Measurements from ENCODE around the gene SLC27A6.

The SLC27A6 gene

GRCh38 chr5:128966375-128966774 lies 1.1 kb downstream of the SLC27A6 start:
- Mint-ChIP-seq H3K27me3 (peaks cover 39% of the 10 kb centered on the region), H3K4me3 (no peak overlapping the region), H3K4me1 (ENCODE audit: low read depth) (peaks cover 2% of the 10 kb centered on the region), H3K36me3 (ENCODE audit: low read depth) (no peaks in the 10 kb centered on the region), H3K27ac (no peak overlapping the region), H3K9me3 (peaks cover 1% of the 10 kb centered on the region)
- no peak for DNase-seq

GRCh38 chr5:128966846-128967245 lies 1.6 kb downstream of the SLC27A6 start:
- DNase-seq = no peak
- H3K27me3 Mint-ChIP-seq = peaks cover 43% of the 10 kb centered on the region
- no peaks in the 10 kb centered on the region for H3K36me3 Mint-ChIP-seq (ENCODE audit: low read depth)
- peaks cover 3% of the 10 kb centered on the region for H3K9me3 Mint-ChIP-seq
- H3K27ac Mint-ChIP-seq = no peak overlapping the region
- H3K4me1 Mint-ChIP-seq (ENCODE audit: low read depth) = peaks cover 2% of the 10 kb centered on the region
- H3K4me3 Mint-ChIP-seq = no peak overlapping the region

GRCh38 chr5:128973244-128973643 lies 8.0 kb downstream of the SLC27A6 start:
- Mint-ChIP-seq H3K27me3 (peaks cover 27% of the 10 kb centered on the region), H3K4me1 (ENCODE audit: low read depth) (no peaks in the 10 kb centered on the region), H3K27ac (no peak overlapping the region), H3K36me3 (ENCODE audit: low read depth) (no peaks in the 10 kb centered on the region), H3K4me3 (no peak overlapping the region), H3K9me3 (peaks cover 3% of the 10 kb centered on the region)
- DNase-seq = no peak

- DNase-seq = no peak
- Mint-ChIP-seq H3K27me3 (peaks cover 27% of the 10 kb centered on the region), H3K4me1 (ENCODE audit: low read depth) (no peaks in the 10 kb centered on the region), H3K27ac (no peak overlapping the region), H3K4me3 (no peak overlapping the region), H3K9me3 (peaks cover 3% of the 10 kb centered on the region), H3K36me3 (ENCODE audit: low read depth) (no peaks in the 10 kb centered on the region)
These were observed 9.3 kb downstream of the SLC27A6 start for GRCh38 chr5:128974567-128974966.

GRCh38 chr5:128979761-128980160 lies 14.5 kb downstream of the SLC27A6 start:
- Mint-ChIP-seq H3K36me3 (ENCODE audit: low read depth) (no peaks in the 10 kb centered on the region), H3K4me1 (ENCODE audit: low read depth) (no peaks in the 10 kb centered on the region), H3K4me3 (no peak overlapping the region), H3K27ac (no peak overlapping the region), H3K27me3 (peaks cover 10% of the 10 kb centered on the region), H3K9me3 (no peaks in the 10 kb centered on the region)
- DNase-seq = no peak

GRCh38 chr5:128980917-128981316 lies 15.6 kb downstream of the SLC27A6 start:
- Mint-ChIP-seq H3K4me1 (ENCODE audit: low read depth) (no peaks in the 10 kb centered on the region), H3K36me3 (ENCODE audit: low read depth) (no peaks in the 10 kb centered on the region), H3K27me3 (peaks cover 4% of the 10 kb centered on the region), H3K27ac (no peak overlapping the region), H3K4me3 (no peak overlapping the region), H3K9me3 (no peaks in the 10 kb centered on the region)
- no peak for DNase-seq

- Mint-ChIP-seq H3K27me3 (peaks cover 3% of the 10 kb centered on the region), H3K36me3 (ENCODE audit: low read depth) (no peaks in the 10 kb centered on the region), H3K9me3 (no peaks in the 10 kb centered on the region), H3K4me3 (no peak overlapping the region), H3K4me1 (ENCODE audit: low read depth) (no peaks in the 10 kb centered on the region), H3K27ac (no peak overlapping the region)
- no peak for DNase-seq
These were observed 19.2 kb downstream of the SLC27A6 start for GRCh38 chr5:128984480-128984879.

GRCh38 chr5:128988476-128988875 lies 23.2 kb downstream of the SLC27A6 start:
- Mint-ChIP-seq H3K36me3 (ENCODE audit: low read depth) (no peaks in the 10 kb centered on the region), H3K27ac (no peak overlapping the region), H3K4me1 (ENCODE audit: low read depth) (no peaks in the 10 kb centered on the region), H3K27me3 (peaks cover 3% of the 10 kb centered on the region), H3K9me3 (no peaks in the 10 kb centered on the region), H3K4me3 (no peak overlapping the region)
- DNase-seq = no peak

GRCh38 chr5:129001841-129002526 lies 36.7 kb downstream of the SLC27A6 start:
- no peak overlapping the region for H3K4me3 Mint-ChIP-seq
- no peaks in the 10 kb centered on the region for H3K27me3 Mint-ChIP-seq
- DNase-seq = no peak
- H3K9me3 Mint-ChIP-seq = no peaks in the 10 kb centered on the region
- no peaks in the 10 kb centered on the region for H3K36me3 Mint-ChIP-seq (ENCODE audit: low read depth)
- H3K27ac Mint-ChIP-seq = no peak overlapping the region
- H3K4me1 Mint-ChIP-seq (ENCODE audit: low read depth) = peaks cover 1% of the 10 kb centered on the region

- no peaks in the 10 kb centered on the region for H3K9me3 Mint-ChIP-seq
- no peaks in the 10 kb centered on the region for H3K27me3 Mint-ChIP-seq
- peaks cover 1% of the 10 kb centered on the region for H3K4me1 Mint-ChIP-seq (ENCODE audit: low read depth)
- H3K27ac Mint-ChIP-seq = no peak overlapping the region
- no peak overlapping the region for H3K4me3 Mint-ChIP-seq
- no peak for DNase-seq
- H3K36me3 Mint-ChIP-seq (ENCODE audit: low read depth) = no peaks in the 10 kb centered on the region
These were observed 37.2 kb downstream of the SLC27A6 start for GRCh38 chr5:129002527-129002842.

- Mint-ChIP-seq H3K4me1 (ENCODE audit: low read depth) (peaks cover 1% of the 10 kb centered on the region), H3K9me3 (no peaks in the 10 kb centered on the region), H3K36me3 (ENCODE audit: low read depth) (no peaks in the 10 kb centered on the region), H3K4me3 (no peak overlapping the region), H3K27me3 (no peaks in the 10 kb centered on the region), H3K27ac (no peak overlapping the region)
- no peak for DNase-seq
These were observed 37.9 kb downstream of the SLC27A6 start for GRCh38 chr5:129003232-129003631.

GRCh38 chr5:129014185-129014584 lies 48.9 kb downstream of the SLC27A6 start:
- DNase-seq = no peak
- Mint-ChIP-seq H3K4me3 (no peak overlapping the region), H3K27ac (no peak overlapping the region), H3K27me3 (peaks cover 6% of the 10 kb centered on the region), H3K9me3 (no peaks in the 10 kb centered on the region), H3K4me1 (ENCODE audit: low read depth) (no peaks in the 10 kb centered on the region), H3K36me3 (ENCODE audit: low read depth) (no peaks in the 10 kb centered on the region)

- H3K27me3 Mint-ChIP-seq = peaks cover 6% of the 10 kb centered on the region
- DNase-seq = no peak
- H3K36me3 Mint-ChIP-seq (ENCODE audit: low read depth) = no peaks in the 10 kb centered on the region
- no peak overlapping the region for H3K27ac Mint-ChIP-seq
- H3K9me3 Mint-ChIP-seq = no peaks in the 10 kb centered on the region
- H3K4me3 Mint-ChIP-seq = no peak overlapping the region
- H3K4me1 Mint-ChIP-seq (ENCODE audit: low read depth) = no peaks in the 10 kb centered on the region
These were observed 53.5 kb downstream of the SLC27A6 start for GRCh38 chr5:129018837-129019236.

- DNase-seq = no peak
- no peaks in the 10 kb centered on the region for H3K36me3 Mint-ChIP-seq (ENCODE audit: low read depth)
- no peak overlapping the region for H3K27ac Mint-ChIP-seq
- H3K9me3 Mint-ChIP-seq = no peaks in the 10 kb centered on the region
- H3K4me3 Mint-ChIP-seq = no peak overlapping the region
- peaks cover 6% of the 10 kb centered on the region for H3K27me3 Mint-ChIP-seq
- no peaks in the 10 kb centered on the region for H3K4me1 Mint-ChIP-seq (ENCODE audit: low read depth)
These were observed 54.2 kb downstream of the SLC27A6 start for GRCh38 chr5:129019401-129019908.

- no peak overlapping the region for H3K4me3 Mint-ChIP-seq
- no peak for DNase-seq
- no peaks in the 10 kb centered on the region for H3K4me1 Mint-ChIP-seq (ENCODE audit: low read depth)
- H3K36me3 Mint-ChIP-seq (ENCODE audit: low read depth) = no peaks in the 10 kb centered on the region
- H3K27ac Mint-ChIP-seq = no peak overlapping the region
- H3K9me3 Mint-ChIP-seq = no peaks in the 10 kb centered on the region
- H3K27me3 Mint-ChIP-seq = peaks cover 9% of the 10 kb centered on the region
These were observed 55.4 kb downstream of the SLC27A6 start for GRCh38 chr5:129020683-129021082.

GRCh38 chr5:129021744-129022143 lies 56.5 kb downstream of the SLC27A6 start:
- no peak overlapping the region for H3K27ac Mint-ChIP-seq
- no peaks in the 10 kb centered on the region for H3K36me3 Mint-ChIP-seq (ENCODE audit: low read depth)
- no peak for DNase-seq
- H3K9me3 Mint-ChIP-seq = no peaks in the 10 kb centered on the region
- no peaks in the 10 kb centered on the region for H3K4me1 Mint-ChIP-seq (ENCODE audit: low read depth)
- peaks cover 8% of the 10 kb centered on the region for H3K27me3 Mint-ChIP-seq
- no peak overlapping the region for H3K4me3 Mint-ChIP-seq
